PFSK-1 (cell line): ENCODE data around the gene ABLIM2.

Experiments
- FOXP2 ChIP-seq: optimal IDR thresholded peaks from 2 replicates; pipeline ENCODE3; 2011; ENCODE audit warnings: borderline replicate concordance, control low read depth, inconsistent platforms; ENCODE audit not compliant: insufficient read depth; ENCODE audit errors: extremely low read length, extremely low read depth
- POLR2AphosphoS5 ChIP-seq: IDR thresholded peaks from 2 replicates; pipeline ENCODE4 v1.6.1; 2012; ENCODE audit warnings: low read depth, mild to moderate bottlenecking, control low read depth, low read length, moderate library complexity
- SIN3A ChIP-seq: IDR thresholded peaks from 2 replicates; pipeline ENCODE4 v1.6.1; 2012; ENCODE audit warnings: mild to moderate bottlenecking, low read length, moderate library complexity, borderline replicate concordance; ENCODE audit not compliant: insufficient read depth
- TAF1 ChIP-seq: IDR thresholded peaks from 2 replicates; pipeline ENCODE4 v1.6.1; 2012; ENCODE audit warnings: low read length, control low read depth, borderline replicate concordance; ENCODE audit not compliant: insufficient read depth
- TF ChIP-seq, protein P1 (sequence below), 2 experiments: IDR thresholded peaks; 2 replicates each; pipeline versions ENCODE4 v1.6.1 to v1.8.0; 2011 to 2012; ENCODE audit warnings: low read depth in 2 of 2, low read length in 2 of 2, control low read depth in 1 of 2, inconsistent platforms in 1 of 2, mild to moderate bottlenecking in 1 of 2, moderate library complexity in 1 of 2; ENCODE audit not compliant: insufficient read depth in 1 of 2

DNA sequence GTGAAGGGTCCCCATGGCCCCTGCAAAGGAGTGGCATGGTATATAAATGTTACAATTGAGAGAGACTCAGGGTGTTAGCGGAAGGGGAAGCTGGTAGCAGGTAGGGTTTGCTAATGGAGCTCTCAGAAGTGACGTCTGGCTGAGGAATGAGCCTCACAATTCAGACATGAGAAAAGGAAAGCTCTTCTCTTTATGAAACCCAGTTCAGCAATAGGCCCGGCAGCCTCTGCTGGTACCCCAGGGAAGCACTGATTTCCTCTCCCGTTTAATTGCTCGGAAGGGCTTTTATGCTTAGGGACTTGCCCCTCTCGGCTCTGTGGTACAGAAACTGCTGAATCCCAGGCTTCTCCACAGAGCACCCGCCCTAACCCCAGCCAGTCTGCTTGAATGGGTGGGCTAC, 199.5 kb downstream of the ABLIM2 start:
- TF ChIP-seq, protein P1, sequence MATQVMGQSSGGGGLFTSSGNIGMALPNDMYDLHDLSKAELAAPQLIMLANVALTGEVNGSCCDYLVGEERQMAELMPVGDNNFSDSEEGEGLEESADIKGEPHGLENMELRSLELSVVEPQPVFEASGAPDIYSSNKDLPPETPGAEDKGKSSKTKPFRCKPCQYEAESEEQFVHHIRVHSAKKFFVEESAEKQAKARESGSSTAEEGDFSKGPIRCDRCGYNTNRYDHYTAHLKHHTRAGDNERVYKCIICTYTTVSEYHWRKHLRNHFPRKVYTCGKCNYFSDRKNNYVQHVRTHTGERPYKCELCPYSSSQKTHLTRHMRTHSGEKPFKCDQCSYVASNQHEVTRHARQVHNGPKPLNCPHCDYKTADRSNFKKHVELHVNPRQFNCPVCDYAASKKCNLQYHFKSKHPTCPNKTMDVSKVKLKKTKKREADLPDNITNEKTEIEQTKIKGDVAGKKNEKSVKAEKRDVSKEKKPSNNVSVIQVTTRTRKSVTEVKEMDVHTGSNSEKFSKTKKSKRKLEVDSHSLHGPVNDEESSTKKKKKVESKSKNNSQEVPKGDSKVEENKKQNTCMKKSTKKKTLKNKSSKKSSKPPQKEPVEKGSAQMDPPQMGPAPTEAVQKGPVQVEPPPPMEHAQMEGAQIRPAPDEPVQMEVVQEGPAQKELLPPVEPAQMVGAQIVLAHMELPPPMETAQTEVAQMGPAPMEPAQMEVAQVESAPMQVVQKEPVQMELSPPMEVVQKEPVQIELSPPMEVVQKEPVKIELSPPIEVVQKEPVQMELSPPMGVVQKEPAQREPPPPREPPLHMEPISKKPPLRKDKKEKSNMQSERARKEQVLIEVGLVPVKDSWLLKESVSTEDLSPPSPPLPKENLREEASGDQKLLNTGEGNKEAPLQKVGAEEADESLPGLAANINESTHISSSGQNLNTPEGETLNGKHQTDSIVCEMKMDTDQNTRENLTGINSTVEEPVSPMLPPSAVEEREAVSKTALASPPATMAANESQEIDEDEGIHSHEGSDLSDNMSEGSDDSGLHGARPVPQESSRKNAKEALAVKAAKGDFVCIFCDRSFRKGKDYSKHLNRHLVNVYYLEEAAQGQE (IDR thresholded peaks at IDR 0.05; ENCODE audit: insufficient read depth in 1 of 2, low read depth in 2 of 2, low read length in 2 of 2): no peak
- TF ChIP-seq TAF1 (no peak), FOXP2 (no peak), POLR2AphosphoS5 (no peak), SIN3A (no peak)
